HL-60 (cell line): ENCODE data around the gene FOLH1.
"Not testable (repeated sequence)": the region's sequence is repeated elsewhere in the genome, so short reads cannot be mapped to it uniquely, and the experiment has no call there.

ENCODE experiments used
- DNase-seq, 2 experiments: peaks; one replicate each; pipeline ENCODE4 v3.0.0-alpha.2; 2010 to 2020; ENCODE audit warnings: low read depth in 1 of 2, low spot score in 1 of 2
- H3K27ac ChIP-seq: fragments of 250-450 bp; sonication (Bioruptor Pico); replicated peaks from 2 replicates; pipeline ENCODE4 v1.5.1; 2020; ENCODE audit warnings: mild to moderate bottlenecking, moderate library complexity
- H3K27me3 ChIP-seq: fragments of 250-450 bp; sonication (Bioruptor Pico); 2 replicates; pipeline ENCODE4 v1.5.1; 2021; ENCODE audit warnings: mild to moderate bottlenecking, moderate library complexity; ENCODE audit not compliant: insufficient read depth, poor library complexity, severe bottlenecking
- H3K4me3 ChIP-seq: replicated peaks from 2 replicates; pipeline ENCODE4 v1.5.1; 2011; ENCODE audit warnings: mild to moderate bottlenecking, control low read depth, low read length; ENCODE audit not compliant: insufficient read depth
- CTCF ChIP-seq: IDR thresholded peaks from one replicate; pipeline ENCODE4 v1.5.1; 2011; ENCODE audit warnings: low read length, control low read depth, inconsistent platforms; ENCODE audit not compliant: insufficient read depth
- GABPA ChIP-seq: IDR thresholded peaks from 2 replicates; pipeline ENCODE4 v1.6.1; 2012; ENCODE audit warnings: low read depth
- POLR2AphosphoS5 ChIP-seq: IDR thresholded peaks from 2 replicates; pipeline ENCODE4 v1.6.1; 2012; ENCODE audit warnings: low read depth
- REST ChIP-seq: IDR thresholded peaks from 2 replicates; pipeline ENCODE4 v1.6.1; 2012; ENCODE audit warnings: low read depth; ENCODE audit not compliant: insufficient replicate concordance
- SPI1 ChIP-seq: IDR thresholded peaks from 2 replicates; pipeline ENCODE4 v1.6.1; 2012; ENCODE audit warnings: low read depth, mild to moderate bottlenecking, borderline replicate concordance
- long read RNA-seq: library from polyadenylated mRNA; unstranded; transcript quantifications from one replicate; pipeline ENCODE4 v2.0.0, GENCODE V29; 2020

Gene FOLH1
- long read RNA-seq, result 0 reads

GRCh38 chr11:49208006-49208721 lies at the start of gene FOLH1:
Gene FOLH1 (minus strand): TSS chr11:49208602. CDS start chr11:49208409, 193 bp downstream.
- TF ChIP-seq SPI1, result no peak
- TF ChIP-seq CTCF, result no peak
- TF ChIP-seq REST, result no peak
- TF ChIP-seq POLR2AphosphoS5, result no peak
- no peak for TF ChIP-seq GABPA
- H3K4me3 ChIP-seq, result peak within 1 kb of the TSS; percentile 17
- H3K27ac ChIP-seq, result no peak within 1 kb of the TSS
- peak in 1 of 2 experiments; percentile 12 for DNase-seq
- H3K27me3 ChIP-seq, result no peaks in the 10 kb centered on the region

- DNase-seq, result not testable (repeated sequence)
Observed at GRCh38 chr11:49255148-49255547, 46.7 kb upstream of the FOLH1 start.

GRCh38 chr11:49251212-49251611 lies 42.8 kb upstream of the FOLH1 start:
- H3K27ac ChIP-seq, DNase-seq, H3K4me3 ChIP-seq, H3K27me3 ChIP-seq: not testable (repeated sequence)

More at GRCh38 chr11:49255148-49255547, 46.7 kb upstream of the FOLH1 start:
- H3K27me3 ChIP-seq, H3K27ac ChIP-seq, H3K4me3 ChIP-seq: not testable (repeated sequence)

GRCh38 chr11:49250398-49251115 lies 42.2 kb upstream of the FOLH1 start:
- H3K4me3 ChIP-seq, DNase-seq, H3K27ac ChIP-seq, H3K27me3 ChIP-seq: not testable (repeated sequence)

- not testable (repeated sequence) for H3K27ac ChIP-seq, DNase-seq, H3K4me3 ChIP-seq, H3K27me3 ChIP-seq
Observed at GRCh38 chr11:49249363-49249762, 41.0 kb upstream of the FOLH1 start.

DNA sequence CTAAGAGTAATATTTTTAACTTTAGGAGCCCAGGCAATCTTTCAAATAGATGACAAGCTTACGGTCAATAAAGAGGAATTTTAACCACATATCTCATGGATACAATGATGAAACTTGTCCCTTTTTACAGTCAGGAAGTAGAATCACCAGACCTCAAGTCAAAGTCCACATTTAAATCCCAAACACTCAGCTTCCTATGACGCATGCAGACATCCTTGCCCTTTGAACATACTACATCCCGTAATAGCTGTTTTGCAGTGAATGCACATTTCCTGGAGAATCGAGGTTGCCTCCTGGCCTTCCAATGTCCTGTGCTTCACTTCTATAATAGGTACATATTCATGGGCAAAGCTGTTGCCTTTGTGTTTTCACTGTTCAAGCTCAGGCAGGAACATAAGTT lies 25.3 kb upstream of the FOLH1 start:
- not testable (repeated sequence) for H3K27me3 ChIP-seq, H3K4me3 ChIP-seq, DNase-seq, H3K27ac ChIP-seq

GRCh38 chr11:49233019-49233418 lies 24.6 kb upstream of the FOLH1 start:
- not testable (repeated sequence) for H3K27me3 ChIP-seq, DNase-seq, H3K4me3 ChIP-seq, H3K27ac ChIP-seq

DNA sequence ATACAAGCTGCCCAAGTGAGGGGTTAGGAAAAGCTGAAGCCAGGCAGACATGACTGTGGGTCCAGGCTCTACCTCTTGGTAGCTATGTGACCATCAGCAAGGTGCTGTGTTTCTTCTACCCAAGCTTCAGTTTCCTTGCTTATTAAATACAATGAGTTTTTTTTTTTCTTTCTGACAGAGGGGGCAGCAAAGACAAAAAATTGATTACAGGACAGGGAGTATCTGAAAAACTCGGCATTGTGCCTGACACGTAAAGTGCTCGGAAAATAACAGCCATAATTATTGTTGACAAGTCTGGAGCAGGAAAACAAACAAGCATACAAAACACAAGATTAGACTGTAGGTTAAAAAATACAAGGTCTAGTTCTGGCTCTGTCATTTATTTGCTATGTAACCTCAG lies 23.3 kb upstream of the FOLH1 start:
- not testable (repeated sequence) for DNase-seq, H3K27ac ChIP-seq, H3K4me3 ChIP-seq, H3K27me3 ChIP-seq

DNA sequence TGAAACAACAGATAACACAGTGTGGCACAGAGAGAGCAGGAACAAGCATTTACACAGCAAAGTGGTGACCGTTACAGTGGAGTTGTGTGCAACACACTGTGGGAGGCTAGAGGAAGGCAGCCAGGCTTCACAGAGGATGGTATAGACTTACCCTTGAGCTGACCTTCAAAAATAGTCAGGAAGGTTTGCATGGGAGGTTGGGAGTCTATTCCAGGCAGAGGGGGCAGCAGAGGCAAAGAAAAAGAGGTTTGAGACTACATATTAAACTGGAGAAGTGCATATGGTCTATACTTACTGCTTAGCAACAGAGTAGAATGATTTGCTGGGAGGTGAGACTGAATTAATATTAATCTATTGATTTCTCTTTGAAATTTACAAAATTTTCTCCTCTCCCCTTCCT lies 22.1 kb upstream of the FOLH1 start:
- not testable (repeated sequence) for H3K27ac ChIP-seq, H3K27me3 ChIP-seq, DNase-seq, H3K4me3 ChIP-seq

GRCh38 chr11:49230001-49230400 lies 21.6 kb upstream of the FOLH1 start:
- not testable (repeated sequence) for H3K27ac ChIP-seq, H3K27me3 ChIP-seq, H3K4me3 ChIP-seq, DNase-seq

- not testable (repeated sequence) for H3K4me3 ChIP-seq, H3K27ac ChIP-seq, H3K27me3 ChIP-seq, DNase-seq
Observed at GRCh38 chr11:49229136-49229535, 20.7 kb upstream of the FOLH1 start.
